Measurements from ENCODE around the gene BRD3OS. TPM values are rescaled to one million over a fixed set of nuclear protein-coding genes. Genes with fewer than 3 reads are reported as not detected.

The BRD3OS gene
- total and polyA plus RNA-seq, 2 of the 4 experiments (the other 2 are of a cell fraction) = 15.8 to 20.7 TPM

- Histone ChIP-seq H2BK120ac (ENCODE audit: low read depth, low read length) (no peak overlapping the region), H3K4me3 (ENCODE audit: insufficient read depth, low read depth, low read length) (no peak overlapping the region), H3K56ac (ENCODE audit: extremely low read depth, insufficient read depth, low read length) (no peak overlapping the region), H3K9me1 (ENCODE audit: insufficient read depth, low read length) (peaks cover 19% of the 10 kb centered on the region; the same call in 1 of the 2 replicates), H3K4me2 (ENCODE audit: low read depth, low read length) (no peak overlapping the region), H3K79me1 (ENCODE audit: low read depth in 1 of 2, low read length in 2 of 2) (peaks cover 34 to 98% of the 10 kb centered on the region in 2 experiments), H3K4ac (ENCODE audit: low read depth, low read length) (no peak overlapping the region), H2AFZ (replicated peaks; ENCODE audit: low read length, poor library complexity) (no peak overlapping the region), H4K91ac (ENCODE audit: insufficient read depth, low read depth, low read length) (no peak overlapping the region), H3K36me3 (ENCODE audit: control insufficient read depth, insufficient read depth, low read length) (peaks cover 3% of the 10 kb centered on the region; the same call in 1 of the 2 replicates), H3K27me3 (ENCODE audit: control insufficient read depth, insufficient read depth, low read length) (no peaks in the 10 kb centered on the region), H2AK9ac (replicated peaks; ENCODE audit: low read depth, low read length, poor library complexity) (no peak overlapping the region), H3K9me3 (ENCODE audit: control insufficient read depth, insufficient read depth, low read length) (no peaks in the 10 kb centered on the region), H3K14ac (replicated peaks; ENCODE audit: low read depth, low read length) (no peak overlapping the region), H4K20me1 (ENCODE audit: insufficient read depth, low read length) (peaks cover 99% of the 10 kb centered on the region), H3K23ac (ENCODE audit: low read depth, low read length) (no peak overlapping the region), H3K9ac (ENCODE audit: low read depth, low read length) (no peak overlapping the region), H2BK5ac (ENCODE audit: low read depth, low read length, poor library complexity, severe bottlenecking) (no peak overlapping the region), H4K8ac (ENCODE audit: low read depth in 2 of 2, low read length in 2 of 2) (no peak overlapping the region), H3K27ac (ENCODE audit: insufficient read depth, low read length) (no peak overlapping the region), H2BK20ac (ENCODE audit: low read depth, low read length) (no peak overlapping the region), H2BK15ac (ENCODE audit: low read depth, low read length) (no peak overlapping the region), H3K18ac (ENCODE audit: low read depth, low read length) (no peak overlapping the region), H4K5ac (ENCODE audit: low read depth, low read length) (no peak overlapping the region), H3K4me1 (ENCODE audit: control insufficient read depth, insufficient read depth, low read length) (peaks cover 12% of the 10 kb centered on the region), H2AK5ac (ENCODE audit: low read depth, low read length) (no peak overlapping the region)
- BruUV-seq (replicated peaks) = no TSS peak
- dilution Hi-C loops (cut with HindIII; ENCODE audit: low sequenced_read_pairs, unreplicated experiment) = no loop called here
- WGBS, 2 experiments (ENCODE audit: extremely low coverage in 2 of 2, insufficient read length in 1 of 2) = 81% methylated on average over 5 of the region's 22 CpGs; no CpG with 5 or more reads in 1 of the 2 experiments
- intact Hi-C loops (cut with micrococcal nuclease) = loop anchor here (10.0 kb wide), 2 partner anchors 263 to 383 kb away; partner anchors contain the start of gene RXRA
- ChIA-PET CTCF (no interaction called here), POLR2A (ENCODE audit: unreplicated experiment) (no interaction called here)
- no peak for TF ChIP-seq CTCF (conservative IDR thresholded peaks at IDR 0.05; ENCODE audit: low read depth, low read length)
- no peak for TF ChIP-seq MXI1 (IDR thresholded peaks at IDR 0.05; ENCODE audit: borderline replicate concordance, low read depth, low read length)
- no peak for TF ChIP-seq BHLHE40 (IDR thresholded peaks at IDR 0.05; ENCODE audit: low read depth, low read length)
- no peak for TF ChIP-seq FOS (IDR thresholded peaks at IDR 0.05; ENCODE audit: low read depth, low read length)
- no peak for TF ChIP-seq ELK1 (IDR thresholded peaks at IDR 0.05; ENCODE audit: borderline replicate concordance, low read depth, low read length)
- no peak for TF ChIP-seq NFE2L2 (IDR thresholded peaks at IDR 0.05; ENCODE audit: low read depth, low read length)
- TF ChIP-seq MAFK (IDR thresholded peaks at IDR 0.05; ENCODE audit: low read depth, low read length) = no peak
- TF ChIP-seq POLR2A (IDR thresholded peaks at IDR 0.05; ENCODE audit: low read depth, low read length) = no peak
- TF ChIP-seq RFX5 (IDR thresholded peaks at IDR 0.05; ENCODE audit: low read depth, low read length) = no peak
- TF ChIP-seq SMC3 (IDR thresholded peaks at IDR 0.05; ENCODE audit: low read depth, low read length) = no peak
- ATAC-seq (ENCODE audit: low read depth) (no peak), DNase-seq (no peak)
- in situ Hi-C loops (cut with MboI; ENCODE audit: low sequenced_read_pairs) = no loop called here
These were observed 36.5 kb downstream of the BRD3OS start for GRCh38 chr9:134061688-134062371.
